Renal cortical epithelial cell (primary cell): ENCODE results near the gene C10orf88. TPM values are rescaled to one million over a fixed set of nuclear protein-coding genes. Genes with fewer than 3 reads are reported as not detected.

ENCODE experiments used
- DNase-seq: peaks from one replicate; pipeline ENCODE4 v3.0.0-alpha.2; 2011; ENCODE audit warnings: low read depth
- total RNA-seq: library from RNA; depleted of rRNA; stranded (reverse); fragments of >200 nt; gene quantifications from 2 replicates; pipeline ENCODE4 v1.2.3, GENCODE V29; 2014

The C10orf88 gene, protein sequence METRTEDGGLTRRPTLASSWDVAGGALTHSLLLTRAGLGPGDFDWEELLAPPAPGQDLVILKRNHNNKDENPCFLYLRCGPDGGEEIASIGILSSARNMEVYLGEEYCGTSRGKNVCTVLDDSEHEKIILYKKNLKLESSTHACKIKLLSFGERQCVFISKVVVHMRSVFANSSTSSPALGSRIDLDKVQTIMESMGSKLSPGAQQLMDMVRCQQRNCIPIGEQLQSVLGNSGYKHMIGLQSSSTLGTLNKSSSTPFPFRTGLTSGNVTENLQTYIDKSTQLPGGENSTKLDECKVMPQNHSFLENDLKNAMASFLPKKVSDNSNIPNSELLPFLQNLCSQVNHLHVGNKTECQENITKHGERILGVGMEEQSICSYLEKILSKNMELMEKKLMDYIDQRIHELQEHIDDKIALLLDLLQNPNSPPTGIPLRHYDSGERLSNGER
- total RNA-seq: 8.9 and 11.0 TPM in 2 replicates

DNA sequence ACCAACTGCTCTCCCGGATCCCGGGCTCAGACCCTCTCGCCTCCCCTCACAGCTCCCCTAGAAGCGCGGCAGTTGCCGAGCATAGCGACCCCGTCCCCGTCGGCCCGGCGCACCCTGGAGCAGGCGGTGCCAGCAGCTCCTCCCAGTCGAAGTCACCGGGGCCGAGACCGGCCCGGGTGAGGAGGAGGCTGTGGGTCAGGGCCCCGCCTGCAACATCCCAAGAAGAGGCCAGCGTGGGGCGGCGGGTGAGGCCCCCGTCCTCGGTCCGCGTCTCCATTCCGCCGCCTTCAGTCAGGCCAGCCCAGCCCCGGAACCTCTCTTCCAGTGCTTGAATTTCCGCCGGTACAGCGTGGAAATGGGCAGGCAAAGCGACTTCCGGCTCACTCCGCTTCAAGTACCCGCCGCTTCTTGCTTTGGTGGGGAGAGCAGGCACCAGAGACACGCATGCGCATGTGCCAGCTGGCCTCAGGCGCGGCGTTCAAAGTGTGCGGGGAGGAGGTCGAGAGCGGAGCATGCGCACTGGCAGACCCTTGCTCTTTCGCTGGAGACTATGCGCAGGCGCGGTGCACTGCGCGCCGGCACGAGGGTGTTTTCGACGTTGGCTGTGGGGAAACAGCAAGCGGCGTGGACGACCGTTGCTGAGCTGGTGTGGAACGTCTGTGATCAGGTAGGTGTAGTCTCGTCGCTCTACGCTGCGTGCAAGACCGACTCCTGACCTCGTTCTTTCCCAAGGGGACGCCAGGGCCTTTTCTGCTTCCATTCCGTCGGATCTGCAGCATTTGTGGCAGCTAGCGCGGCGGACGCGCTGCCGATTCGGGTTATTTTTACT, at the start of gene C10orf88:
Gene C10orf88 (minus strand): TSS at position 326 of the 829 bp plus-strand sequence. CDS start 49 bp downstream, at position 277.
- DNase-seq: peak; percentile 97

DNA sequence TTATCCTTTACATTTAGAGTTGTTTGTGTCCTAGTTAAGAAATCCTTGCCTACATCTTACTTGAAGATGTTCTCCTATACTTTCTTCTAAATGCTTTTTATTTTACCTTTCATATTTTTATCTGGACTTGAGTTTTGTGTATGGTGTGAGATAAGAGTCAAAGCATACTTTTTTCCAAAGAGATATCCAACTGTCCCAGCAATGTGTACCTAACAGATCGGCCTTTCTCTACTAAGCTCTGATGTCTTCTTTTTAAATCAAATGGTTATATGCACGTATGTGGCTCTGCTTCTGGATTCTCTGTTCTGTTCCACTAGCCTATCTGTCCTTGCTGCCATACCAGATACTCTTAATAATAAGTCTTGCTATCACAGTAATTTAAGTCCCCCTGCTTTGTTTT, 47.3 kb upstream of the C10orf88 start:
- DNase-seq: no peak

DNA sequence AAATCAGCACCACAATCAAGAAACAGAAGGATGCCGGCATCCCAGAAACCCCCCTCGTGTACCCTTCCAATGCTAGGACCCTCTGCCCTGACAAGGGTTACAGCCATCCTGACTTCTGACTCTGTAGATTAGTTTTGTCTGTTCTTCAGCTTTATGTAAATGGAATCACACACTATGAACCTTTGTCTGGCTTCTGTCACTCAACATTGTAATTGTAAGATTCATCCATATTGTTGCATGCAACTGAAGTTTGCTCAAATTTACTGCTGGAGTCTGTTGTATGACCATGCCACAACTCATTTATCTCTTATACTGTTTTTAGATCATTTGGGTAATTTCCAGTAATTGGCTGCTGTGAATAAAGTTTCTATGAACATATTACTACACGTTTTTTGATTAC, 46.1 kb upstream of the C10orf88 start:
- no peak for DNase-seq

DNA sequence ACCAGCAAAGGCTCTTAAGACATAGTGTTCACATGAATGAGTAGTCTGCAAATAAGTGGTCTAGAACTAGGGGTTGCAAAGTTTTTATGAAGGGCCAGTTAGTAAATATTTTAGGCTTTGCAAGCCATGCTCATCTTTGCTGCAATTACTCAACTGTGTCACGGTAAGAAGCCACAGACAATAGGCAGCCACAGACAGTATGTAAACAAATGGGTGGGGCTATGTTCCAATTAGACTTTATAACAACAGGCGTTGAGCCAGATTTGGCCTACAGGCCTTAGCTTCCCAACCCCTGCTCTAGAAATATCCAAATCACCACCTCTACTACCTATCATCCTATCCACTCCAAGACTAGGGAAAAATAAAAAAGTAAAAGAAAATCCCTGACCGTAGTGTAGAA, 45.3 kb upstream of the C10orf88 start:
- DNase-seq: peak; percentile 34

DNA sequence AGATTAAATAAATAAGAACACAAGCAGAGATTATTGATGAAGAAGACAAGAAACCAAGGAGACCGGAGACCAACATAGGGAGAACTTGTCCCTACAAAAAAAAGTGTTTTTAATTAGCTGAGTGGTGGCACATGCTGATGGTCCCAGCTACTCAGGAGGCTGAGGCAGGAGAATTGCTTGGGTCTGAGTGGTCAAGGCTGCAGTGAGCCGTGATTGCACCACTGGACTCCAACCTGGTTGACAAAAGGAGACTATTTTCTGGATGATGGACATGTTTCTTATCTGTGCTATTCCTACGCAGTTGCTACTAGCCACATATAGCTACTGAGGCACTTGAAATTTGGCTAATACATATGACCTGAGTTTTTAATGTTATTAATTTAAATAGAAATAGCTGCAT, 44.9 kb upstream of the C10orf88 start:
- DNase-seq: no peak

DNA sequence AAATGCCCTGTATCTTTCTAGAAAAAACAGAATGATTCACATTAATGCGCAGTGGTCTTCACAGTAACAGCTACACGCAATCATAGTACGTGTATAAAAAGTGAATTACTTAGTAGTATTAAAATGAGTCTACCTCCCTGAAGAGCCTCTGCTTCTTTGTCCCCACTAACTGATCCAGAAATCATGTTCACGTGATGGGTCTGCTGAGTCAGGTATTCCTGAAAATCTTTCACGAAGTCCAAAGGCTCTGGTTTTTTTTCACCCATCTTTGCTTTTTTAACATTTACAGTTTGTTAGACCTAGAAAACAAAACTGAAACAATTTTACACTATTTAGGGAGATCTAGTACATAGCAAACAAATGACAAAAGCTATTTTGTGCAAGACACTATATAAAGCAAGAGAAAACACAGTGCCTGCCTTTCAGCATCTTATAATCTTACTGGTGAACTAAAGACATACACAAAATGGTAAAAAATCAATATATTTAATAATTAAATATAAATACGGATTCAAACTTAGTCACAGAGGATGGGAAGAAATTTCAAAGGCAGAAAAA, 44.4 kb upstream of the C10orf88 start:
- DNase-seq: no peak

DNA sequence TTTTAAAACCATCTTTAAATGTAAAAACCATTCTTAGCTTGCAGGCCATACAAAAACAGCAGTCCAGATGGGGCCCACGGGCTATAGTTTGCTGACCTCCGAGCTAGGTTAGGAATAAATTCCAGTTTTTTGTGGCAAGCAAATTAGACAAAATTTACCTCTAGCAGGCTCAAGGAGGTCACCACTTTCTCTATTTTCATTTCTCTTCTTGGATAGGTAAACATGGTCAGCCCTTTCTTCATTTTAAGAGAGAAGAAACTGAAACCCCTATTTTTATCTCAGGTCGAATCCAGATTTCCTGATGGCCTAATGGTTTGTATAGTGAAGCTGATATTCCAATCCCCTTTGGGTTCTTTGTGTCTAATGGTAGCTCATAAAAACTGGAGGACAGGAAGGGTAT, 43.8 kb upstream of the C10orf88 start:
- no peak for DNase-seq

DNA sequence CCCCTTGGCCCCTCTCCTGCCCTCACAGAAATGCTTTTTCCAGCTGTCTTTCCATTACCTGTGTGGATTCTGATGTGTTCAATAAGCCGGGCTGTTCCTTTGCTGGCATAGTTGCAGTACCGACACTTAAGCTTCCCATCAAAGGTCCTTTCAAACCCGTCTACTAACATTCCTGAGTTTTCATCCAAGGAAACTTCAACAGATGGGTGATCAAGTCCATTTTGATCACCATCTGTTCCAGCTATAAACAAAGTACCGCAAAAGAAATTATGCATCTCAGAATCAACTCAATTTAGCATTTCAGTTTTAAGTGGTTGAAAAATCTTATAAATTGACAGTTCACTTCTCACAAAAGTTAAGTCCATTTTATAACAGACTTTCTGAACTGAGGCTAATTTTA, 41.9 kb upstream of the C10orf88 start:
- DNase-seq: no peak

DNA sequence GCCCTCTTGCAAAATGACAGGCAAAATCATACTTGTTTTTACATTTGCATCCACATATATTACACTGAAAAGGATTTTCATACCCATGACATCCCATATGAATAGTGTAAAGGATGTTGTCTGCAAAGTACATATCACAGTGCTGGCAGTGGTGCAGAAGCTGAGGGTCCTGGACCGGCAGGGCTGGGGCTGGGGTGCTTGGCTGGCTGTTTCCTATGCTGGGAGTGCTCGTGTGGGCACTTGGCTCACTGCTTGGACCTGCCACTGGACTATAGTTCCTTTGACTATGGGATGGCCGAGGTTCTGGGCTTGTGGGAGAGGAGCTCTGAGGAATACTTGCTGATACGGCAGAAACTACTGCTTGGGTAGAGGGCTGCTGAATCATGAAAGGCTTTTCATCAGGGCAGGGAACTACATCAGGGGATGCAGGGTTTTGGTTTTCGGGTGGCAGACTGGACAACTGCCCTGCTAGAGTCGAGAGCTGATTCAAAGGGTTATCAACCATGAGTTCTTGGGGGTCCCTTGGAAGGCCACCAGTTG, 39.8 kb upstream of the C10orf88 start:
- DNase-seq: no peak

DNA sequence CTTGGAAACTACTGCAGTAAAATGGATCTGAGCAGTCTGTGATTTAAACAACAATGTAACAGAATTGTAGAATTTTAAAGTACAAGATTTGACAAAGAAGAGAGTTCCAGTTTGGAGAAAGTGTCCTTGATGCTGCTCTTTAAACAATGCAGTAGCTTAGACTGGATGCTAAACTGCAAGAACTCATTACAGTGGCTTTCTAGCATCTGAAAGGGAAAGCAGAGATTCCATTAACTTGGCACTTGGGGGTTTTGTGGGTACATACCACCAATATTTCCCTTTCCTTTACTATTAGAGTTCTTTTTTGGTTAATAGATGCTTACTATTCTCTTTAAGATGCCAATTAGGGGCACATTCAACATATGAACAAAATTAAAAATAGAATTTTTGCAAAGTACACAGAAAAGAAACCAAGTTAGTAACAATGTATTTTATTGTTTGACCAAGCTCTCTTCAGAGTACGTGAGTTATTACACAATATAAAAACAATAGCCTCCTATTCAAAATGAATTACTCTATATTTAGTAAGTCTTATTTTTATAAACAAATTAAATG, 38.1 kb upstream of the C10orf88 start:
- no peak for DNase-seq

DNA sequence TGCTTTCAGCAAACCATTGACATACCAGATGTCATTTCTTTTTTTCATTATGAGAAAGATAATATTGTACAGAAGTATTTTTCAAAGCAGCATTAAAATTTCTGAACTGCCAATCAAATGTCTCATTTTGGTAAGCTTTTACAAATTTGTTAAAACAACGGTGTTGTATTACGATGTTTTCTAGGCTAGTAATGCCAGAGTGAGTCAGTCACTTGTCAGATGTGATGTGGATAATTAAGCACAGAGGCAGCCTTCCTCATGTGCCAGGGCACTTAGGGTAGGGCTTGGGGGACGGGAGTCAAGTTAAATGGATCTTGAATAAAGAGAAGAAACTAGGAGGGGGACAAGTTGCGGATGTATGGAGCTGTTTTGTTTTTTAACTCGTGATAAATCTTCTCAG, 36.3 kb upstream of the C10orf88 start:
- peak; percentile 54 for DNase-seq

DNA sequence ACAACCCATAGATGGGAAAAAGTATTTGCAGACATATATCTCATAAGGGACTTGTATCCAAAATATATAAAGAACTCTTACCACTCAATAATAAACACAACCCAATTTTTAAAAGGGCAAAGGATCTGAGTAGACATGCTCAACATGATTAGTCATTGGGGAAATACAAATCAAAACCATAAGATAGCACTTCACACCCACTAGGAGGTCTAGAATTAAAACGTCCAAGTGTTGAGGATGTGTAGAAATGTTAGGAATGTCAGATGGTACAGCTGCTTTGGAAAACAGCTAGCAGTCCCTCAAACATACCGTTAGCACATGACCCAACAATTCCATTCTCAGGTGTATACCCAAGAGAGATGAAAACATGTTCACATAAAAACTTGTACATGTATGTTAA, 34.5 kb upstream of the C10orf88 start:
- no peak for DNase-seq

DNA sequence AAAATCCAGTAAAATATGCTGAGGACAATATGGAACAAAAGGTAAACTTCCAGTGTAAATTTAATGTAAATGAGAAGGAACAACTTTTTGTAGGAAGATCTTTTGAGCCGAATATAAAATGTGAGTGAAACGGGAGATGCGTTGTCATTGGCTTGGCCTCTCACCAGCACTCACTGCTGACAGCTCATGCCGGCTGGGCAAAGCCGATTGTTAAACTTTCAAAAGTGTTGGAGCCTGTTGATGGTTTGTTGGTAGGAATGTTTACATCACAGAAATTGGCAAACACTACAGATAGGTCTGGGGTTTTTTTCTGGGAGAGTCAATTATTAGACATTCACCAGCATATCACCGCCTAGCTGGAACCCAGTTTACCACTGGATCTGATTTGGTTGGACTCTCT, 32.3 kb upstream of the C10orf88 start:
- DNase-seq: no peak

DNA sequence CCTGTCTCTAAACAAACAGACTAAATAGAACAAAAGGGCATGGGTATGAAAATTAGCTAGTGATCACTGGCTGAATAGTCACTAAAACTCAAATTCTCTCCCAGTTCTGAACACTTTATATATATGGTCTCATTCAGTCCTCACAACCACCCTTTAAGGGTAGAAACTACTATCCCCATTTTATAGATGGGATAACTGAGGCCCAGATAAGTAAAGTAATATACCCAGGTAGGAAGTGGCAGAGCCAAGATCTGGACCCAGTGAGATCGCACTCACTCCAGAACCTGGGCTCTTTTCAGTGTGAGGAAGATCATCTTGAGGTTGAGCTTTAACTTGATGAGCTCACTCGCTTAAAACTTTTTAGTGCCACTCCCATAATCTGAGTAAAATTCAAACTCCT, 30.7 kb upstream of the C10orf88 start:
- no peak for DNase-seq

DNA sequence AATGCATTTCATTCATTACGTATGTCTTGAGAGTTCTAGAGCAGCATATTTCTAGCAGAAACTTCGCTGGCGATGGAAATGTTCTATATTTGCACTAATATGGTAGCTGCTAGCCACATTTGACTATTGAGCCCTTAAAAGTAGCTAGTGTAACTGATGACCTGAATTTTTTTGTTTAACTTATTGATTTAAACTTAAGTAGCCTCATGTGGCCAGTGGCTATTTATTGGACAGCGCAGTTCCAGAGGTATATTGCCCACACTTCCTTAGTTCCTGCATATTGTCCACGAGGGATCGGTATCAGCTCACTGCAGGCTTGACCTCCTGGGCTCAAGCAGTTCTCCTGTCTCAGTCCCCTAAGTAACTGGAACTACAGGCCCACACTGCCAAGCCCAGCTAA, 29.9 kb upstream of the C10orf88 start:
- DNase-seq: no peak

DNA sequence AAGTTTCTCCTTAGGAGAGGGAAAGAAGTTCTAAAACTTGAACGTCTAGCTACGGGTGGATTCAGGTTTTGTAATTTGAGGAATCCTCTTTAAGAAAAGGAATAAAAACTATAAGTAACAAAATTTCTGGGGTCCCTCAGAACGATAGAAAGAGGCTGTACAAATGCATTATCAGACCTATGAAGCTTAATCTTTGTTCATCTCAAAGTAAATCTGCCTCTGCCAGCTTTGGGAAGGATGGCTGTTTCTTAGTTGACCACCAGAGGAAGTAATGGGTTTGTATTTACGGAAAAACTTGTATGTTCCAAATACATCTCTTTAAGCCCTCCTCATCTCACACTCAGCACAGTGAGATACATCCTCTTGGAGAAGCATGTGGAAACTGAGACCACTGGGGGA, 27.0 kb upstream of the C10orf88 start:
- DNase-seq: peak; percentile 57

DNA sequence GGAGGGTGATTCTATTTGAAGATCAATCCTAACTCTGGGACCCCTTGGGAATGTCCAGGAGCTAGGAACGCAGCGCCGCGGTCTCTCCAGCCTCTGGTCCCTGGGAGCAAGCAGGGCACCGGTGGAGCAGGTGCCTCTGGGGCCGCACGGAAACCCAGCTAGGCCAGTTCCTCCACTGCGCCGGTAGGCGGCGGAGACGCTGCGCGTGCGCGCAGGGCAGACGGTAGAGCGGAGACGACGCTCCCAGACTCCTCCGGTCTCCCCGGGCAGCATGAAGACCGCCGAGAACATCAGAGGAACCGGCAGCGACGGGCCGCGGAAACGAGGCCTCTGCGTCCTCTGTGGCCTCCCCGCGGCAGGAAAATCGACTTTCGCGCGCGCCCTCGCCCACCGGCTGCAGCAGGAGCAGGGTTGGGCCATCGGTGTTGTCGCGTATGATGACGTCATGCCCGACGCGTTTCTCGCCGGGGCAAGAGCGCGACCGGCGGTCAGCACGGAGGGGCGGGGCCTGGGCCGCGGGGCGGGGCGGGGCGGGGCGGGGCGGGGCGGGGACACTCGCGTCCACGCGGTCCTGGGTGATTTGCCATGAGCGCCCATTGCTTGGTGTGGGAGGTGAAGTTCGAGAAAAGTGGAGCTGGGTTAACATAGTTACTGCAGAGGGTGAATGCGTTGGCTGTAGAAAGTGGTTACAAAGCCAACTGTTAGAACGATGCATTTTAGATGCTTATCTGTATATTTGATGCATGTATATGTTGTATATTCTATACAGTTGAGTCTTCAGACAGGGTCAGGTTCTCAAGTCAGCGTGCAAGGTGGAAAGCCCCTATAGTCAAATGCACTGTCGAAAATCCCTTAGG, 26.4 kb upstream of the C10orf88 start, which contains the start of gene PSTK:
Gene PSTK (plus strand): TSS at position 193 of the 857 bp plus-strand sequence. CDS start 79 bp downstream, at position 272.
- DNase-seq: peak; percentile 70

DNA sequence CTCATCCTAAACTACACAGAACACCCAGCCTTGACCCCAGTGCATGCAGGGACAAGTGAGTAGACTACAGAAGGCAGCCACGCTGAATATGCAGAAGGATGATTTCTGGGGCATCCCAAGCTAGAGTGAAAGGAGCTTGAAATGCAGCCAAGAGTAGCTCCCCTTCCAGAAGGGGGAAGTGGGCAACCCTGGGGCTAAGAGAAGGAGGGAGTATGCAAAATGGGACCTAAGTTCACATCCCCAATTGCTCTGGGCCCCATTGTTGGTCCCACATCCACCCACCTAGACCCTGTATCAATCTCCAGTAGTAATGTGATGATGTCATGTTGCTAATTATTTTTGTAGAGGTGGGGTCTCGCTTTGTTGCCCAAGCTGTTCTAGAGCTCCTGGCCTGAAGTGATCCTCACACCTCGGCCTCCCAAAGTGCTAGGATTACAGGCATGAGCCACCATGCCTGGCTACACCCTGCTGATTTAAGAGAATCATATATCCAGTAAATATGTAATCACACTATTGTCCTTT, 20.6 kb upstream of the C10orf88 start:
- DNase-seq: no peak

DNA sequence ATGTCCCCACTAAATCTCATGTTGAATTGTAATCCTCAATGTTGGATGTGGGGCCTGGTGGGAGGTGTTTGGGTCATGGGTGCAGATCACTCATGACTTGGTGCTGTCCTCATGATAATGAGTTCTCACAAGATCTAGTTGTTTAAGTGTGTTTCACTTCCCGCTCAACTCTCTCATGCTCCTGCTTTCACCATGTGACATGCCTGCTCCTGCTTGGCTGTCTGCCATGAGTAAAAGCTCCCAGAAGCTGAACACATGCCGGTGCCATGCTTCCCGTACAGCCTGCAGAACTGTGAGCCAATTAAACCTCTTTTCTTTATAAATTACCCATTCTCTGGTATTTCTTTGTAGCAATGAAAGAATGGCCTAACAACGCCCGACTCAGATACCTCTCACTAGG, 20.0 kb upstream of the C10orf88 start:
- DNase-seq: peak; percentile 33

DNA sequence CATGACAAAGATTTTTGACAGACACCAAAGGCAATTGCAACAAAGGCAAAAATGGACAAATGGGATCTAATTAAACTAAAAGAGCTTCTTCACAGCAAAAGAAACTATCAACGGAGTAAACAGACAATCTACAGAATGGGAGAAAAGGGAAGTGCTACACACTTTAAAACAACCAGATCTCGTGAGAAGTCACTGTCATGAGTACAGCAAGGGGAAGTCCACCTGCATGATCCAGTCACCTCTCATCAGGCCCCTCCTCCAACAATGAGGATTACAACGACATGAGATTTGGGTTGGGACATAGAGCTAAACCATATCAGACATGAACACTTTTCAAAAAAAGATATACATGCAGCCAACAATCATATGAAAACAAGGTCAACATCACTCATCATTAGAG, 14.7 kb upstream of the C10orf88 start:
- no peak for DNase-seq

DNA sequence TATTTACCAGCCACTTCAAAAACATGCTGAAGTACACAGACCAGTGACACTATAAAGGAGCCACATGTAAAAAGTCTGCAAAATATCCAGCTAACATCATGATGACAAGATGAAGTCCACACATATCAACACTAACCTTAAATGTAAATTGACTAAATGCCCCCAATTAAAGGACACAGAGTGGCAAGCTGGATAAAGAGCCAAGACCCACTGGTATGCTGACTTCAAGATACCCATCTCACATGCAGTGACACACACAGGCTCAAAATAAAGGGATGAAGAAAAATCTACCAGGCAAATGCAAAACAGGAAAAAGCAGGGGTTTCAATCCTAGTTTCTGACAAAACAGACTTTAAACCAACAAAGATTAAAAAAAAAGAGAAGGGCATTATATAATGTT, 12.9 kb upstream of the C10orf88 start:
- DNase-seq: no peak
